Activated T-helper 17 cell treated with anti-CD3 and anti-CD28 coated beads, Interleukin-2, amount 50 U/mL, for 72 hours (primary cell): Measurements from ENCODE around the gene GSTA1. TPM values are rescaled to one million over a fixed set of nuclear protein-coding genes. Genes with fewer than 3 reads are reported as not detected.
"Not testable (repeated sequence)": the region's sequence is repeated elsewhere in the genome, so short reads cannot be mapped to it uniquely, and the experiment has no call there.

Experiments used
- ATAC-seq: fragments of 150-1000 bp; cut with Tn5 transposase; replicated peaks from 2 replicates; pipeline ENCODE4 v1.10.0; 2021; ENCODE audit warnings: mild to moderate bottlenecking, moderate library complexity
- H3K27ac Mint-ChIP-seq: one replicate; pipeline ENCODE4 v1.8.0; 2022; ENCODE audit warnings: mixed read lengths
- H3K27me3 Mint-ChIP-seq: one replicate; pipeline ENCODE4 v1.8.0; 2022; ENCODE audit warnings: mixed read lengths
- H3K36me3 Mint-ChIP-seq: one replicate; pipeline ENCODE4 v1.8.0; 2022; ENCODE audit warnings: low read depth, mild to moderate bottlenecking, mixed read lengths
- H3K4me1 Mint-ChIP-seq: one replicate; pipeline ENCODE4 v1.8.0; 2022; ENCODE audit warnings: mixed read lengths
- H3K4me3 Mint-ChIP-seq: one replicate; pipeline ENCODE4 v1.8.0; 2022; ENCODE audit warnings: mild to moderate bottlenecking, mixed read lengths
- H3K9me3 Mint-ChIP-seq: one replicate; pipeline ENCODE4 v1.8.0; 2022; ENCODE audit warnings: mixed read lengths
- total RNA-seq, 2 donors: library from RNA; stranded (reverse); gene quantifications; one replicate each; pipeline ENCODE4 v1.2.3, GENCODE V29; 2022

GSTA1 gene
- total RNA-seq, 2 donors from 2014 or later, result not detected

DNA sequence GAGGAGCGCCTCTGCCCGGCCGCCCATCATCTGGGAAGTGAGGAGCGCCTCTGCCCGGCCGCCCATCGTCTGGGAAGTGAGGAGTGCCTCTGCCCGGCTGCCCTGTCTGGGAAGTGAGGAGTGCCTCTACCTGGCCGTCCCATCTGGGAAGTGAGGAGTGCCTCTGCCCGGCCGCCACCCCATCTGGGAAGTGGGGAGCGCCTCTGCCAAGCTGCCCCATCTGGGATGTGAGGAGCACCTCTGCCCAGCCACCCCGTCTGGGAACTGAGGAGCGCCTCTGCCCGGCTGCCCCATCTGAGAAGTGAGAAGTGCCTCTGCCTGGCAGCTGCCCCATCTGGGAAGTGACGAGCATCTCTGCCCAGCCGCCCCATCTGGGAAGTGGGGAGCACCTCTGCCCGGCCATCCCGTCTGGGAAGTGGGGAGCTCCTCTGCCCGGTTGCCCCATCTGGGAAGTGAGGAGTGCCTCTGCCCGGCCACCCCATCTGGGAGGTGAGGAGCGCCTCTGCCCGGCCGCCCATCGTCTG lies 21.7 kb upstream of the GSTA1 start:
- H3K27ac Mint-ChIP-seq, H3K4me3 Mint-ChIP-seq, H3K9me3 Mint-ChIP-seq, ATAC-seq, H3K4me1 Mint-ChIP-seq, H3K27me3 Mint-ChIP-seq, H3K36me3 Mint-ChIP-seq: not testable (repeated sequence)

GRCh38 chr6:52821842-52822241 lies 18.2 kb upstream of the GSTA1 start:
- no peaks in the 10 kb centered on the region for H3K4me1 Mint-ChIP-seq
- no peak overlapping the region for H3K4me3 Mint-ChIP-seq
- no peak overlapping the region for H3K27ac Mint-ChIP-seq
- peaks cover 5% of the 10 kb centered on the region for H3K9me3 Mint-ChIP-seq
- no peak for ATAC-seq
- no peaks in the 10 kb centered on the region for H3K36me3 Mint-ChIP-seq
- H3K27me3 Mint-ChIP-seq, result peaks cover 5% of the 10 kb centered on the region

- H3K27me3 Mint-ChIP-seq, result no peaks in the 10 kb centered on the region
- H3K27ac Mint-ChIP-seq, result no peak overlapping the region
- H3K4me1 Mint-ChIP-seq, result no peaks in the 10 kb centered on the region
- no peak overlapping the region for H3K4me3 Mint-ChIP-seq
- H3K9me3 Mint-ChIP-seq, result peaks cover 5% of the 10 kb centered on the region
- no peak for ATAC-seq
- no peaks in the 10 kb centered on the region for H3K36me3 Mint-ChIP-seq
Observed at GRCh38 chr6:52820198-52820597, 16.6 kb upstream of the GSTA1 start.

DNA sequence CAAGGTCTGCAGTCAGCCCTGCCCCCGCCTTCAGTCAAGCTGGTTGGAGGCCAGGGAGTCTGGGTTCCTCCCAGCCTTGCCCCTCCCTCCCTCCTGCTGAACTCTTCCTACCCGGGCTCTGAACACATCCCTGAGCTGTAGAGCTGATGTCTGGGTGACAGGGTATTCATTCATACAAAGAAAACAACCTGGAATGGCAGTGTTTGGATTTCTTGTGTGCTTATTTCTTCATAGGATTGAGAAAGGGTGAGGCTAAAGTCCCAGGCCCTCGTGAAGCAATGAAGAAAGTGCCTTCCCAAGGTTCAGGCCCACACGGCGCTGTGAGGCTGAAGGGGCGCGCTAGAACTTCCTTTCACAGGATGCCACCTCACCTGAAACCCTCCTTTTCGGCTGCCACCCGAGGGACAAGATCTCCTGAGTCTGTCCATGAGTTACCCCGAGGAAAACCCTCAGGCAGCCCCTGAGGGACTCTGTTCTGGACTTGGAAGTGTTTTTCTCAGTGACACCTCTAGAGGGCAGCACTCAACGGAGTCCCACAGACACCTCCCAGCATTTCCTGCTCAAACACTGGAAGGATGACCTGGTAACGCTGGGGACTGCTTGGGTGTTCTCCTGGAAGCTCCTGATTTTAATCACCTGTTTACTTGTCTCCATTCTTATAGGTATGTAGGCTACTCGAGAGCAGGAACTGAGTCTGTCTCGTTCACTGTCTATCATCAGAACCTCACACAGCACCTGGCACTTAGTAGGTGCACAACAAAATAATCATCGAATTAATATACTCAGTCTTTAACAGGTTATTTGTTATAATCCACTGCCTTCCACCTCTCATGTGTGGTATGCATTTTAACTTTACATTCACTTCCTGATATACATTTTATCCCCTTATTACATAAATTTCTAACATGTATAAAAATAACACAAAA lies 11.8 kb upstream of the GSTA1 start:
- ATAC-seq, result peak; percentile 75
- no peak overlapping the region for H3K27ac Mint-ChIP-seq
- no peaks in the 10 kb centered on the region for H3K36me3 Mint-ChIP-seq
- H3K4me3 Mint-ChIP-seq, result no peak overlapping the region
- peaks cover 4% of the 10 kb centered on the region for H3K27me3 Mint-ChIP-seq
- H3K4me1 Mint-ChIP-seq, result no peaks in the 10 kb centered on the region
- no peaks in the 10 kb centered on the region for H3K9me3 Mint-ChIP-seq

DNA sequence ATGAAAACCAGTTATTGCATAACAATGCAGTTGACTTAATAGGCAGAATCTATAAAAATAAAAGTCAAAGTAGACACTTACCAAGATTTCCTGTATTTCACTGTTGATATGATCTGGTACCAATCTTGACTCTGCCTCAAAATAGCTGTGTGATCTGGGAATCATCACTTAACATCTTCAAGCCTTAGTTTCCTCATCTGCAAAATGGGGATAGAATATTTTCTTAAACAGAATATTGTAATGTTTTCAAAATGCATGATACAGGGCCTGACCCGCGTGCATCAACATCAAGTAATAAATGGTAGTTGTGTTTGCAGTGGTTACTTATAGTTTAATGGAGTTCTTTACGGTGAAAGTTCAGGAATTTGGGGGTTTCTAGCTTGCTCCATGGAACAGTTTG lies 10.9 kb upstream of the GSTA1 start:
- H3K36me3 Mint-ChIP-seq, H3K27me3 Mint-ChIP-seq: not testable (repeated sequence)

GRCh38 chr6:52809777-52810176 lies 6.2 kb upstream of the GSTA1 start:
- not testable (repeated sequence) for H3K9me3 Mint-ChIP-seq, H3K4me1 Mint-ChIP-seq, H3K27ac Mint-ChIP-seq, H3K4me3 Mint-ChIP-seq, ATAC-seq, H3K36me3 Mint-ChIP-seq
- peaks cover 19% of the 10 kb centered on the region for H3K27me3 Mint-ChIP-seq

More for the DNA sequence above, 10.9 kb upstream of the GSTA1 start:
- not testable (repeated sequence) for H3K27ac Mint-ChIP-seq, H3K4me3 Mint-ChIP-seq, H3K9me3 Mint-ChIP-seq, H3K4me1 Mint-ChIP-seq, ATAC-seq

DNA sequence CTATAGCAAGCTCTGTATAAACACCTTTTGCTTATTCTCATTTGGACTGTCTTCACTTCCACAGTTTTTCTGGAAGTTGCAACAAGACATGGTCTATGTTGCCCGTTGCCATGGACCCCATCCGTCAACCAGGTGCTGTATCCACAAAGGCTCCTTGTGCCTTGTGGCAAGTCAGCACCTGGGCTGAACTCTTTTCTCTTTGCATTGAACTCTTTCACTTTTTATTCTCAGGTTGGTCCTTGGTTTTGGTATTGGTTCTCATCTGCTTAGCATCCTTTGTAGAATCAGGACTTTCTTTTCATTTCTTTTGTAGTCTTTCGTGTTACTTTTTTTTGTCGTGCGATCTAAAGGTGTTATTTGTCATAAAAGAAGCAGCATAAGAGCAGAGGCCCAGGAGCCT lies 5.0 kb upstream of the GSTA1 start:
- ATAC-seq, result no peak
- Mint-ChIP-seq H3K9me3 (no peaks in the 10 kb centered on the region), H3K4me3 (no peak overlapping the region), H3K27me3 (peaks cover 28% of the 10 kb centered on the region), H3K4me1 (no peaks in the 10 kb centered on the region), H3K27ac (no peak overlapping the region), H3K36me3 (no peaks in the 10 kb centered on the region)

- H3K4me3 Mint-ChIP-seq, result no peak overlapping the region
- peaks cover 42% of the 10 kb centered on the region for H3K27me3 Mint-ChIP-seq
- H3K27ac Mint-ChIP-seq, result no peak overlapping the region
- H3K36me3 Mint-ChIP-seq, result no peaks in the 10 kb centered on the region
- H3K9me3 Mint-ChIP-seq, result no peaks in the 10 kb centered on the region
- no peaks in the 10 kb centered on the region for H3K4me1 Mint-ChIP-seq
- ATAC-seq, result no peak
Observed at GRCh38 chr6:52802806-52803205, 810 bp downstream of the GSTA1 start.

- no peak overlapping the region for H3K27ac Mint-ChIP-seq
- H3K27me3 Mint-ChIP-seq, result peaks cover 46% of the 10 kb centered on the region
- no peaks in the 10 kb centered on the region for H3K9me3 Mint-ChIP-seq
- H3K4me3 Mint-ChIP-seq, result no peak overlapping the region
- no peak for ATAC-seq
- H3K4me1 Mint-ChIP-seq, result no peaks in the 10 kb centered on the region
- H3K36me3 Mint-ChIP-seq, result no peaks in the 10 kb centered on the region
Observed at GRCh38 chr6:52801188-52801841, 2.3 kb downstream of the GSTA1 start.

DNA sequence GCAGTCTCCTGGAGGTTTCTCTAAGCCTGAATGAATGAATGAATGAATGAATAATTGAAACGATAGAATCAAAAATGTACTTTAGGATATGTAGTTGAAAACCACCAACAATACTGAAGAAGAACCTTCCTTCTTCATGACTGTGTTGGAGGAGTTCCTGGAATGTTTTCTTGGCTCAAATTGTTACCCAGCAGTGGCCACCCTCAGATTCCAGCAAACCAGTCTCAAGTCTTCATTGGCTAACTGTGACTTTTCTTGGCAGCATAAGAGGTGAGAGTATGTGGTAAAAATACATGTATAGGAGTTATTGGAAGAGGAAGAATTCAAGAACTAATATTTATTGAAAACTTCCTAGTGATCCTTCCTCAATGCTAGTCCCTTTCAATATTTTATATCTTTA lies 4.3 kb downstream of the GSTA1 start:
- H3K27ac Mint-ChIP-seq, H3K4me3 Mint-ChIP-seq, H3K4me1 Mint-ChIP-seq, H3K36me3 Mint-ChIP-seq, H3K9me3 Mint-ChIP-seq, ATAC-seq: not testable (repeated sequence)
- H3K27me3 Mint-ChIP-seq, result peaks cover 40% of the 10 kb centered on the region

DNA sequence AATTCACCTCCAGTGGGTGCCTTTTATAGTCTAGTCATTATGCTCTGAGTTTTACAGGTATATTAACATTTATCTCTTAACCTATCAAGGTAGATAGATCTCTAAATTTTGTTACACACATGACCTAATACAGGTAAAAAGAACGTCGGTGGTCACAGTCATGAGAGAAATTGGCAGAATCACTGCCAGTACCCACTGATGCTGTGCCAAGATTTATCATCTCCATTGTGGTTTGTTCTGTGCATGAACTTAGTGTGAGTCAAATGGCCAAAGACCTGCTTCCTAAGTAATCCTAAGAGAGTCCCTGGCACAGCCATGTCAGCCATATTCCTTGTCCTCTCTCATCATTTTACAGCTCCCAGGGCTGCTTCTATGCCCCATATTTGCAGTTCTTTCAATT lies 9.2 kb downstream of the GSTA1 start:
- not testable (repeated sequence) for H3K4me3 Mint-ChIP-seq, H3K27ac Mint-ChIP-seq, ATAC-seq, H3K9me3 Mint-ChIP-seq, H3K4me1 Mint-ChIP-seq, H3K36me3 Mint-ChIP-seq
- peaks cover 29% of the 10 kb centered on the region for H3K27me3 Mint-ChIP-seq

DNA sequence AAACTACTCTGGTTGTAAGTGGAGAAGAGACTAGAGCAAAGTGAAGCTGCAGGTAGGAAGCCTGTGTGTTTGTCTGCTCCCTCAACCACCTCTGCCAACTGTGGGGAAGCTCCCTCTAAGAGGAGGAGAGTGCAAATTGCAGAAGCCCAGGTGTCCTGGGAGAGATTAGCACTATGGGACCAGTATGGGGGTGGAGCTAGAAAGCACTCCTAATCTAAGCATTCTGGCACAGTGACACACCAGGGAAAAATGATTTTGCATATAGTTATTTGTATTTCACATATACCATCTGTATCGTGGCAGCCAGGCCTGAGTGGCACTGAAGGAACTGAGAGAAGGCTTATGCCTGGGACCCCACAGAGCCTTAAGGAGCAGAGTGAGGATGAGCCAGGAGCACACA lies 12.8 kb downstream of the GSTA1 start:
- Mint-ChIP-seq H3K4me1 (no peaks in the 10 kb centered on the region), H3K27ac (no peak overlapping the region), H3K4me3 (no peak overlapping the region), H3K36me3 (no peaks in the 10 kb centered on the region), H3K27me3 (peaks cover 24% of the 10 kb centered on the region), H3K9me3 (no peaks in the 10 kb centered on the region)
- no peak for ATAC-seq

DNA sequence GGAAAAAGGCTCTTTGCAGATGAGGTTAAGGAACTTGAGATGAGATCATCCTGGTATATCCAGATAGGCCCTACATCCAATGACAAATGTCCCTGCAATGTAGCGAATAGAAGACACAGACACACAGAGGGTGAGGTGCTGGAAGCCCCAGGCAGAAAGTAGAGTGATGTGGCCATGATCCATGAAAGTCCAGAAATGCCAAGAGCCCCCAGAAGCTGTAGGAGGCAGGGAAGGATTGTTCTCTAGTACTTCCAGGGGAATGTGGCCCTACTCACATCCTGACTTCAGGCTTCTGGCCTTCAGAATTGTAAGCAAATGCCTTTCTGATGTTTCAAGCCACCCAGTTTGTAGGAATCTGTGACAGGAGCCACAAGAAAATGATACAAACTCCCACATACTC lies 14.0 kb downstream of the GSTA1 start:
- H3K9me3 Mint-ChIP-seq, H3K4me3 Mint-ChIP-seq, H3K36me3 Mint-ChIP-seq, H3K27ac Mint-ChIP-seq, ATAC-seq, H3K4me1 Mint-ChIP-seq: not testable (repeated sequence)
- H3K27me3 Mint-ChIP-seq, result peaks cover 24% of the 10 kb centered on the region

- ATAC-seq, result no peak
- Mint-ChIP-seq H3K27me3 (peaks cover 24% of the 10 kb centered on the region), H3K4me3 (no peak overlapping the region), H3K4me1 (no peaks in the 10 kb centered on the region), H3K27ac (no peak overlapping the region), H3K36me3 (no peaks in the 10 kb centered on the region), H3K9me3 (peaks cover 4% of the 10 kb centered on the region)
Observed at GRCh38 chr6:52788478-52788877, 15.1 kb downstream of the GSTA1 start.

GRCh38 chr6:52787917-52788316 lies 15.7 kb downstream of the GSTA1 start:
- H3K36me3 Mint-ChIP-seq, result no peaks in the 10 kb centered on the region

More at GRCh38 chr6:52787917-52788316, 15.7 kb downstream of the GSTA1 start:
- H3K27me3 Mint-ChIP-seq, result peaks cover 24% of the 10 kb centered on the region
- peaks cover 4% of the 10 kb centered on the region for H3K9me3 Mint-ChIP-seq
- no peak overlapping the region for H3K27ac Mint-ChIP-seq
- ATAC-seq, result no peak
- no peak overlapping the region for H3K4me3 Mint-ChIP-seq
- no peaks in the 10 kb centered on the region for H3K4me1 Mint-ChIP-seq
